NAMALWA (cell line): Measurements from ENCODE around the gene PEX14.
"Not testable (repeated sequence)": the region's sequence is repeated elsewhere in the genome, so short reads cannot be mapped to it uniquely, and the experiment has no call there.

ENCODE experiments used
- DNase-seq: peaks from one replicate; pipeline ENCODE4 v3.0.0-alpha.2; 2015; ENCODE audit warnings: low spot score

Gene PEX14, protein sequence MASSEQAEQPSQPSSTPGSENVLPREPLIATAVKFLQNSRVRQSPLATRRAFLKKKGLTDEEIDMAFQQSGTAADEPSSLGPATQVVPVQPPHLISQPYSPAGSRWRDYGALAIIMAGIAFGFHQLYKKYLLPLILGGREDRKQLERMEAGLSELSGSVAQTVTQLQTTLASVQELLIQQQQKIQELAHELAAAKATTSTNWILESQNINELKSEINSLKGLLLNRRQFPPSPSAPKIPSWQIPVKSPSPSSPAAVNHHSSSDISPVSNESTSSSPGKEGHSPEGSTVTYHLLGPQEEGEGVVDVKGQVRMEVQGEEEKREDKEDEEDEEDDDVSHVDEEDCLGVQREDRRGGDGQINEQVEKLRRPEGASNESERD

GRCh38 chr1:10474613-10475507 lies at the start of gene PEX14:
Gene PEX14, plus strand, starts transcription at chr1:10474950. Its CDS starts 17 bp downstream, at chr1:10474967.
- DNase-seq, result peak; percentile 96

GRCh38 chr1:10425826-10426534 lies 48.8 kb upstream of the PEX14 start:
- DNase-seq, result not testable (repeated sequence)

- not testable (repeated sequence) for DNase-seq
Measured at GRCh38 chr1:10426535-10426848, 48.3 kb upstream of the PEX14 start.

DNA sequence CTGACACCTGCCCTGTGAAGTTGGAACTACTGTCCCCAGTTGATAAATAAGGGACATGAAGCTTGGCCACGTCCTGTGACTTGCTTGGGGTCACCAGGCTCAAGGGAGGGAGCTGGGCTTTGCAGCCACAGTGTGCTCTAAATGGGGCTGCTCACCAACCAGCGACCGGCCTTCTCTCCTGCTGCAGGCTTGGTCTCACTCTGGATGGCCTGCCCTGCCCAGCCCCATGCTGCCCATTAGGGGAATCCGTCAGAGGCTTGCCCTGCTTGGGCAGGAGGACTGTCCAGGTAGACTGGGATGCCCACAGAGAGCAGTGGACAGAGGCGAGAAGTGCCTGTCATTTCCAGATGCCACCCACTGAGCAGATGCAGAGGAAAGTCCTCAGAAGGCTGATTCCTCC lies 45.8 kb upstream of the PEX14 start:
- no peak for DNase-seq

GRCh38 chr1:10429868-10430215 lies 44.9 kb upstream of the PEX14 start:
- DNase-seq, result no peak

DNA sequence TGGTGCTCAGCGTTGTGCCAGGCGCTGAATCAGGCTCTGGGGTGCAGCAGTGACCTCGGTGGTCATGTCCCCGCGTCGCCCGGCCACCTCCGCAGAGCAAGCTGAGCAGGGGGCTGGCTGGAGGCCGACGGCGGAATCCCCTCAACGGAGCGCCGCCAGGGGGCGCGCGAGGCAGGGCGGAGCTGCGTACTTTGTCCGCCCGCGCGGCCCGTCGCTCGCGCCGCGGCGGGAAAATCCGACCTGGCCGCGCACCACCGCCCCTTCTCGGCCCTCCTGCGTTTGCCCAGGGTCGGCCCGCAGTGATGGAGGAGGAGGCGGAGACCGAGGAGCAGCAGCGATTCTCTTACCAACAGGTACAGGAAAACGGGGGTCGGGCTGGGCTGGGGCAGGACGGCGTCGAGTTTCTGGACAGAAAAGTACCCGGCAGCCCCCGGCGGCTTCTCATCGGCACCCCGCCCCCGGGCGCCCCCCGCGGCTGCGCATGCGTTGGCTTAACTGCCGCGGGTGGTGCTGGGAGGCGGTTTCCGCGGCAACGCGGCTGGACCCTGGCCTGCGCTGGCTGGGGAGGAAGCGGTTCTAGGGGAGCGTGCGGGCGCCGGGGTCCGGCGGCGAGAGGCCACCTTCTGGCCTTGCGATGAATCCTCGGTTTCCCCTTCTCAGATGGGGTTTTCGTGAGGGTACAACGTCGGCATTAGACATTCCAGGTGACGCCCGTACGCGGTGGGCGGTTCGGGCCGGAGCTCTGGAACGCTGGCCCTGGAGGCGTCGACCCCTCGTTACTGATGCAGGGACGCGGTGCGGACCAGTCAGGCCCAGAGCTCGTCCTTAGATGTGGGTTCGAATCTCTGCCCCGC lies 44.3 kb upstream of the PEX14 start, which contains the start of gene CENPS:
CENPS (plus strand) TSS at position 218 of the 854 bp plus-strand sequence; CDS start at position 303, 85 bp downstream.
- DNase-seq, result peak; percentile 95

GRCh38 chr1:10431070-10431730 lies 43.5 kb upstream of the PEX14 start:
- peak; percentile 72 for DNase-seq

GRCh38 chr1:10432910-10433700 lies 41.6 kb upstream of the PEX14 start:
- no peak for DNase-seq

DNA sequence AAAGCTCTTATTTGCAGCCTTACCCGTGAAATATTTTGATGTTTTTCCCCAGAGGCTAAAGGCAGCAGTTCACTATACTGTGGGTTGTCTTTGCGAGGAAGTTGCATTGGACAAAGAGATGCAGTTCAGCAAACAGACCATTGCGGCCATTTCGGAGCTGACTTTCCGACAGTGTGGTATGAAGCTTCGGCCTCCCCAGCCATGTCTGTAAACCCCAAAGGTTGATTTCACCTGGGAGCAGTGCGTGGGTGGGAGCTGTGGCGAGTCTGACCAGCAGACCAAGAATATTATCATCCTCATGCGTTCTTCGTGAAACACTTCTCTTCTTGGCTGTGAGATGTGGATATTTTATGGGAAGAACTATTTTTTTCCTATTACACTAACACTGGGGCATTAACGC lies 41.0 kb upstream of the PEX14 start:
- DNase-seq, result no peak

GRCh38 chr1:10434590-10434989 lies 40.2 kb upstream of the PEX14 start:
- DNase-seq, result no peak

DNA sequence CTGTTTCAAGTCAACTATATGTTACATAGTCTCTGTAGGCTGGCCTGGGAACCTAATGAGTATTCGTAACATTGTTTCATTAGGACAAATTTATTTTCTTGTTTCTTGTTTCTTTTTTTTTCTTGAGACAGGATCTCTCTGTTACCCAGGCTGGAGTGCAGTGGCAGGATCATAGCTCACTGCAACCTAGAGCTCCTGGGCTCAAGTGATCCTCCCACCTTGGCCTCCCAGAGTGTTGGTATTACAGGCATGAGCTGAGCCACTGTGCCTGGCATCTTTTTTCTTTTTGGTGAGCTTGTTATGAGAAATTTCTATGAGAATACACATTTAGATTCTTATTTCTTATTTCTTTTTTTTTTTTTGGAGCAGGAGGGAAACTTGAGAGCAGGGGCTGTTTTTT lies 37.7 kb upstream of the PEX14 start:
- DNase-seq, result no peak

GRCh38 chr1:10438677-10439163 lies 36.0 kb upstream of the PEX14 start:
- DNase-seq, result no peak

DNA sequence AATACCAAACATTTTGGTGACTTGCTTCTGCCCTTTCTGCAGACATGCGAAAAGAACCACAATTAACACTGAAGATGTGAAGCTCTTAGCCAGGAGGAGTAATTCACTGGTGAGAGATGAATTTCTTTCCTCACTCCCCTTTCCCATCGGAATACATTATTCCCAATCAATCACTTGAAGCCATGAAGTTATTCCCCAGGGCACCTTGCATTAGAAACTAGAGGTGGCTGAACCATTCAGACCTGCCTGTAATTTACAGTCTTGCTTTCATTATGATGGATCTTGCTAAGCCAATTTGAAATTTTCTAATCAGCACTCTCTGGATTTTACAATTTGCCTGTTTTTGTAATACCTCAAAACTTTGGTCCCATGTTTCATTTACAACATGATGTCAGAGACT lies 34.4 kb upstream of the PEX14 start:
- no peak for DNase-seq

GRCh38 chr1:10440794-10441193 lies 34.0 kb upstream of the PEX14 start:
- DNase-seq, result no peak

GRCh38 chr1:10444248-10444647 lies 30.5 kb upstream of the PEX14 start:
- DNase-seq, result no peak

- DNase-seq, result no peak
Measured at GRCh38 chr1:10444795-10445397, 29.9 kb upstream of the PEX14 start.

- DNase-seq, result no peak
Measured at GRCh38 chr1:10446790-10447422, 27.8 kb upstream of the PEX14 start.

DNA sequence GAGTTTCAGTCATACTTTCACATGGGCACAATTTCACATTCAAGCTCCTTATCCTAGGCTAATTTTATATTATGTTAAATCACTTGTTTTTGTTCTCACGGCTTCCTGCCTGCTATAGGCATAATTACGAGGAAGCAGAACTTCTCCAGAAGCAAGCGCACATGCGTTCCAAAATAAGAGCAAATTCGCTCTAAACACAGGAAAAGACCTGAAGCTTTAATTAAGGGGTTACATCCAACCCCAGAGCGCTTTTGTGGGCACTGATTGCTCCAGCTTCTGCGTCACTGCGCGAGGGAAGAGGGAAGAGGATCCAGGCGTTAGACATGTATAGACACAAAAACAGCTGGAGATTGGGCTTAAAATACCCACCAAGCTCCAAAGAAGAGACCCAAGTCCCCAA lies 25.0 kb upstream of the PEX14 start, which contains the start of gene CORT:
CORT (plus strand) TSS at position 281 of the 400 bp plus-strand sequence. CDS start 193 bp downstream, outside the sequence.
- DNase-seq, result no peak
